WERI-Rb-1 (cell line): Measurements from ENCODE around the gene SLC6A2.
A peak's percentile ranks its signal among the peaks of the same experiment; 100 is the strongest.

ENCODE experiments used
- DNase-seq: peaks from one replicate; pipeline ENCODE4 v3.0.0-alpha.2; 2020
- H3K27ac ChIP-seq: fragments of 250-450 bp; sonication (Bioruptor Pico); 2 replicates; pipeline ENCODE4 v1.5.1; 2020; ENCODE audit warnings: mild to moderate bottlenecking, moderate library complexity
- H3K27me3 ChIP-seq: fragments of 250-450 bp; sonication (Bioruptor Pico); 2 replicates; pipeline ENCODE4 v1.5.1; 2021; ENCODE audit warnings: mild to moderate bottlenecking, low read depth, moderate library complexity; ENCODE audit not compliant: insufficient read depth, severe bottlenecking
- H3K36me3 ChIP-seq: fragments of 250-450 bp; sonication (Bioruptor Pico); 2 replicates; pipeline ENCODE4 v1.5.1; 2020; ENCODE audit warnings: mild to moderate bottlenecking, moderate library complexity
- H3K4me3 ChIP-seq: 2 replicates; pipeline ENCODE4 v1.5.1; 2011; ENCODE audit warnings: low read depth, mild to moderate bottlenecking, control low read depth, low read length
- H3K9me3 ChIP-seq: fragments of 250-450 bp; sonication (Bioruptor Pico); 2 replicates; pipeline ENCODE4 v1.5.1; 2021; ENCODE audit warnings: mild to moderate bottlenecking, moderate library complexity; ENCODE audit not compliant: severe bottlenecking
- TF ChIP-seq, protein P1 (sequence below): IDR thresholded peaks from 2 replicates; pipeline ENCODE4 v1.5.1; 2011; ENCODE audit warnings: low read depth, mild to moderate bottlenecking, control low read depth, inconsistent platforms, low read length

Gene SLC6A2

GRCh38 chr16:55643161-55643970 lies 12.4 kb upstream of the SLC6A2 start:
- TF ChIP-seq, protein P1, sequence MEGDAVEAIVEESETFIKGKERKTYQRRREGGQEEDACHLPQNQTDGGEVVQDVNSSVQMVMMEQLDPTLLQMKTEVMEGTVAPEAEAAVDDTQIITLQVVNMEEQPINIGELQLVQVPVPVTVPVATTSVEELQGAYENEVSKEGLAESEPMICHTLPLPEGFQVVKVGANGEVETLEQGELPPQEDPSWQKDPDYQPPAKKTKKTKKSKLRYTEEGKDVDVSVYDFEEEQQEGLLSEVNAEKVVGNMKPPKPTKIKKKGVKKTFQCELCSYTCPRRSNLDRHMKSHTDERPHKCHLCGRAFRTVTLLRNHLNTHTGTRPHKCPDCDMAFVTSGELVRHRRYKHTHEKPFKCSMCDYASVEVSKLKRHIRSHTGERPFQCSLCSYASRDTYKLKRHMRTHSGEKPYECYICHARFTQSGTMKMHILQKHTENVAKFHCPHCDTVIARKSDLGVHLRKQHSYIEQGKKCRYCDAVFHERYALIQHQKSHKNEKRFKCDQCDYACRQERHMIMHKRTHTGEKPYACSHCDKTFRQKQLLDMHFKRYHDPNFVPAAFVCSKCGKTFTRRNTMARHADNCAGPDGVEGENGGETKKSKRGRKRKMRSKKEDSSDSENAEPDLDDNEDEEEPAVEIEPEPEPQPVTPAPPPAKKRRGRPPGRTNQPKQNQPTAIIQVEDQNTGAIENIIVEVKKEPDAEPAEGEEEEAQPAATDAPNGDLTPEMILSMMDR = peak; percentile 63
- peak; percentile 29 for DNase-seq
- Histone ChIP-seq H3K9me3 (no peaks in the 10 kb centered on the region), H3K27ac (no peak overlapping the region), H3K4me3 (no peak overlapping the region), H3K36me3 (no peaks in the 10 kb centered on the region), H3K27me3 (no peaks in the 10 kb centered on the region)

DNA sequence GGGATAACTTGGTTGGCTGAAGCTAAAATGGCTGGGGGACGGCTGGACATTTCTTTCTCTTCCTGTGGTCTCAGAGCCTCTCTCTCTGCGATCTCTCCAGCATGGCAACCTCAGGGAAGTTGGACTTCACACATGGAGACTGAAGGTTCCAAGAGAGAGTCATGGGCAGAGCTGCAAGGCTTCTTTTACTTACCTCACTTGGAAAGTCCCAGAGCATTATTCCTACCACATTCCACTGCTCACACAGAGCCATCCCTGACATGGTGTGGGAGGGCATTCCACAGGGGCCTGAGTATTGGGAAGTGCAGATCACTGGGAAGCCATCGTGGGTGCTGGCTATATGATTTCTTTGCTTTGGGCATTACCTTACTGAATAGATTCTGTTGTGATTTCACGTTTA lies 9.8 kb upstream of the SLC6A2 start:
- H3K27me3 ChIP-seq = no peaks in the 10 kb centered on the region
- no peaks in the 10 kb centered on the region for H3K9me3 ChIP-seq
- H3K27ac ChIP-seq = no peak overlapping the region
- DNase-seq = no peak
- H3K36me3 ChIP-seq = no peaks in the 10 kb centered on the region
- TF ChIP-seq, protein P1 = no peak
- no peak overlapping the region for H3K4me3 ChIP-seq

- Histone ChIP-seq H3K27ac (no peak overlapping the region), H3K36me3 (no peaks in the 10 kb centered on the region), H3K9me3 (no peaks in the 10 kb centered on the region), H3K4me3 (no peak overlapping the region), H3K27me3 (no peaks in the 10 kb centered on the region)
- TF ChIP-seq, protein P1 = no peak
- no peak for DNase-seq
Observed at GRCh38 chr16:55647343-55647742, 8.4 kb upstream of the SLC6A2 start.

GRCh38 chr16:55647798-55648197 lies 8.0 kb upstream of the SLC6A2 start:
- Histone ChIP-seq H3K4me3 (no peak overlapping the region), H3K9me3 (no peaks in the 10 kb centered on the region), H3K36me3 (no peaks in the 10 kb centered on the region), H3K27me3 (no peaks in the 10 kb centered on the region), H3K27ac (no peak overlapping the region)
- no peak for DNase-seq
- TF ChIP-seq, protein P1 = no peak

DNA sequence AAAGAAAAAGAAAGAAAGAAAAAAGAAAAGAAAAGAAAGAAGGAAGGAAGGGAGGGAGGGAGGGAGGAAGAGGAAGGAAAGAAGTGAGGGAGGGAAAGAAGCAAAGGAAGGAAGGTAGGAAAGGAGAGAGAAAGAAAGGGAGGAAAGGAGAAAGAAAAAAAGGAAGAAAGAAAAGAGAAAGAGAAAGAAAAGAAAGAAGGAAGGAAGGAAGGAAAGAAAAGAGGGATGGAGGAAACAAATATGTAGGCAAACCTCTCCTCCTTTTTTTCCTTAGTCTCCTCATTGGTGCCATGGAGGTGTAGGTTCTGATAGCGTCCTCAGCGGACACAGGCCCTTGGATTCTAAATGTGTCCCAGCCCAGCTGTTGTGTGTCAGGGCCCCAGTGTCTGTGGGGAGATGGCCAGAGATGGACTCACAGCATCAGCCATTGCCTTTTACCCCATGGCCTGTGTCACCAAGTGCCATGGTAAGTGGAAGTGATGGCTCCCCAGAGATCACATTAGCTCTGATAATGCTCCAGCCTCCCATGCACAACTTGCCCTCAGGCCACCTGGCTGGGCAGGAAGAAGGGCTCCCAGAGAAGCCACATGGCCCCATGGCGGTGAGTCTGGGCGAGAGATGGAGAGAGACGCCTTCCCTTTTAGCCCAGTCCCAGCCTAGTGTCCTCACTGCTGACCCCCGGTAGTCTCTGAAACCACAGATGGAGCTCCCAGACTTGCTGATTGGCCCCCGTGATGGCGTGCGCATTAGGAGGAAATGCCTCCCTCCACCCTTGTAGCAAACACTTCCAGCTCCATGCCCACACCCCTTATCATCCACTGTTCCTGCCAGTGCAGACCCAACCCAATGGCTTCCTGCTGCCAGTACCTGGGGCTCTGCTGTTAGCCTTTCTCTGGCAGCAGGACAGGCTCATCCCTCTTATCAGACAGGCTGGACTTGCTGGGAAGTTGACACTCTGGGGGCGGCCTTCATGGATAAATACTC lies 3.7 kb upstream of the SLC6A2 start:
- H3K9me3 ChIP-seq = no peaks in the 10 kb centered on the region
- no peaks in the 10 kb centered on the region for H3K27me3 ChIP-seq
- H3K36me3 ChIP-seq = no peaks in the 10 kb centered on the region
- H3K4me3 ChIP-seq = no peak overlapping the region
- no peak overlapping the region for H3K27ac ChIP-seq
- DNase-seq = no peak
- TF ChIP-seq, protein P1 = no peak
